ENCODE measurements around the gene NAT8.
"Not testable (repeated sequence)": the region's sequence is repeated elsewhere in the genome, so short reads cannot be mapped to it uniquely, and the experiment has no call there.

Gene NAT8, protein sequence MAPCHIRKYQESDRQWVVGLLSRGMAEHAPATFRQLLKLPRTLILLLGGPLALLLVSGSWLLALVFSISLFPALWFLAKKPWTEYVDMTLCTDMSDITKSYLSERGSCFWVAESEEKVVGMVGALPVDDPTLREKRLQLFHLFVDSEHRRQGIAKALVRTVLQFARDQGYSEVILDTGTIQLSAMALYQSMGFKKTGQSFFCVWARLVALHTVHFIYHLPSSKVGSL

DNA sequence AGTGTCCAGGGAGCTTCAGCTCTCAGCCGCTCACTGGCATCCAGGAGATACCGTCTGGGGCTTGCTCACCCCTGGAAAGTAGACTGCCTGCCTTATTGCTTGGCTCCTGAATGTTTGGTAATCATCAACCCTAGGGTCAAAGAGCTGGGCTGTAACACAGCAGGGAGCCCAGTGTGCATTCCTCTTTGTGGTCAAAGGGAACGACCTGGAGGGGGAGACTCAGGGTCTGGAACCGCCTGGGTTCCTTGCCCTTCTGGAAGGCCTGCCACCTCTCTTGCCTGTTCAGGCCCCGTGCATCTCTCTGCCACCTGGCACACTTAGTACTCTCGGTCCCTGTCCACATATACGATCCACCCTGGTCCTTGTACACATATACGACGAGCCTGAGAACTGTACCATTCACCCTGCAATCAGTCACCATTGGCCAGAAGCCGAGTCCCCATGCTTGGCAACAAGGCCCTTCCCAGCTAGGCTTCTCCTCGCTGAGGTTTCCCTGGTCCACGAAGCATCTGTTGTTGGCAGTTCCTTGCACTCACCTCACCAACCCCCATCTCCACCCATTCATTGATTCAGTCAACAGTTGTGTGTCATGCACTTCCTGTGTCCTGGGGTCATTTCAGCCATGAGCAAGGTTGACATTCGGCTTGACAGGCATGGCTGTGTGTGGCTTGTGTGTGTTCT lies at the start of gene NAT8:
NAT8 (minus strand) TSS at position 85 of the 681 bp plus-strand sequence. CDS start 794 bp downstream, outside the sequence.
- no peak for DNase-seq

DNA sequence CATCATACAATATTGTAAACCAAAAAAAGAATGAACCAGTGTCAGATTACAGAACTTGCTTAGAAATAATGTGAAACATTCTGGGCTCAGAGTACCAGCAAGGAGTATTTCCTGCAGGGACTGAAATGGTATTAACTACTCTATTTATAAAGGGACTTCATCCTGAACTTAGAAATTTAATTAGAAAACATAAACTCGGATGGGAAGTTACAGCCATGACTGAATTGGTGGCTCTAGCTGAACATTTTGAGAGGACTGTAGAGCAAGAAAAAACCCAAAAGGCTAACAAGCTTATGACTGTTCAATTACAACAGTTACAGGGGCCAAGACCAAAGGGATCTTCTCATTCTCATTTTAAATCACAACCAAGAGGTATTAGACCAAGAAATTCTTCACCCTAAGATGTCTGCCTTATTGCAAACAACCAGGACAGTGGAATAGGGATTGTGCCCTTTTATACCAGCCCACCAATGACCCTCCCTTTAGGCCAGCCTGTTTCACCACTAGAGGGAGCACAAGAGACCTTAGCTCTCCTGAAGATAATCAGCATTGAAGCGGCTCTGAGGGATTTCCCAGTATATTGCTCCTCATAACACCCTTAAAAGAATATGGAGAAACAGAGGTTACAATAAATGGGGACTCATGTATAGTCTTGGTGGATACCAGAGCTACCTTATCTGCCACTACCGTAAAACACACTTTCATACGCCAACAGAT lies 48.3 kb upstream of the NAT8 start:
- DNase-seq: peak; percentile 43

- not testable (repeated sequence) for DNase-seq
Measured at GRCh38 chr2:73688494-73688893, 46.3 kb upstream of the NAT8 start.

DNA sequence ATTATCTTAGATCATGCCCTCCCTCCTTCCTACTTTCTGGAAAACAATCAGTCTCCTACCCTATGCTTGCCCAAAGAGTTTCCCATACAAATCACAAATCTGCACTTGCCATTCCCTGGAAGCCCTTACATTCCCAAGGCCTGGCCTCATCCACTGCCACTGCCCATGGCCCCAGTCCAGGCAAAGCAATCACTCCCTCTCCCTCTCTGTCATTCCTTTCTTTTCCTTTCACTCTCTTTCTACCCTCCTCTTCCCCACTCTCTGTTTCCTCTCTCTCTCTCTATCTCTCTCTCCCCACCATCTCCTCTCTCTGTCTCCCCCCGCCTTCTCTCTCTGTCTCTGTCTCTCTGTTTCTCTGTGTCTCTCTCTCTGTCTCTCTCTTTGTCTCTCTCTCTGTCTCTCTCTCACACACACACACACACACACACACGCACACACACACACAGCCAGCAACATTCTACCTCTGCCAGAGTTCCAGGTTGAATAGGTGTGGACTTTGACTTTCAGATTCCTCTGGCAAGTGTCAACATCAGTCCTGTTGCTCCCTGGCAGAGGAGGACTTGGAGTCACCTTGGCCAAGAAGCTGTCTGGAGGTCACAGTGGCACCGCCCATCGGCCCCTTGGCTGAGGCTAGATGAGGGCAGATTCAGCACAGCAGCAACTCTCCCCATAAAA lies 43.7 kb upstream of the NAT8 start:
- no peak for DNase-seq

DNA sequence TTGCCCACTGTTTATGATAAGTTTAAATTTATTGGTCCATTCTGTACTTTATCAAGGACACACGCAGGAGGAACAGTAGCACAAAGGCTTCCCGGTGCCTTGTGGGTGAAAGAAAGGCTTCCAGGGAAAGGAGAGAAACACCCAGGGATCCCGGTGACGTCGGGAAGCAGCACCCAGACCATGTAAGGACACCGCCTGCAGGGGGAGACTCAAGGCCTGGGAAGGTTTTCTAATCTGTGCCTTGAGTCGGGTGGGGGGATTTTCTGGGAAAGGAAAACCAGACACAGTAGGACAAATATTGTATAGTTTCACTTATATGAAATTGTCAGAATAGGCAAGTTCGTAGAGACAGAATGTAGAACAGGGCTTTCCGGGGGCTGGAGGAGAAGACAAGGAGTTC lies 42.7 kb upstream of the NAT8 start:
- not testable (repeated sequence) for DNase-seq

DNA sequence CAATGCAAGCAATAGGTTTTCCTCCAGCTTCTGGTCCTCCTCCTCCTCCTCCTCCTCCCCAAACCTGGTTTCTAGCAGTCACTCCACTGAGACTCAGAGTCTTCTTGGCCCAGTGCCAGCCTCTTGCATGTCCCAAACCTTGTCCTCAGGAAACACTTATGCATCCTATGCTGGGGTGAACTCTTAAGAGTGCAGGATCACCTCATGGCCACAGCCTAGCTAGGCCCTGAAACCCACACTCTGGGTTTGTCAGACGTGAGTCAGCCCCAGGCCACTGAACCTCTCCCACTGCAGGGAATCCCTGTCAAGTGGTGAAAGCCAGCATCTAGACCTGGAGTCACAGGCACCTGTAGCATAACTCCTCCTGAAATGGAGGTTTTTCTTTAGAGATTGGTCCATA lies 42.1 kb upstream of the NAT8 start:
- not testable (repeated sequence) for DNase-seq

GRCh38 chr2:73679951-73680571 lies 37.8 kb upstream of the NAT8 start:
- peak; percentile 51 for DNase-seq

- DNase-seq: not testable (repeated sequence)
Measured at GRCh38 chr2:73679237-73679636, 37.0 kb upstream of the NAT8 start.

DNA sequence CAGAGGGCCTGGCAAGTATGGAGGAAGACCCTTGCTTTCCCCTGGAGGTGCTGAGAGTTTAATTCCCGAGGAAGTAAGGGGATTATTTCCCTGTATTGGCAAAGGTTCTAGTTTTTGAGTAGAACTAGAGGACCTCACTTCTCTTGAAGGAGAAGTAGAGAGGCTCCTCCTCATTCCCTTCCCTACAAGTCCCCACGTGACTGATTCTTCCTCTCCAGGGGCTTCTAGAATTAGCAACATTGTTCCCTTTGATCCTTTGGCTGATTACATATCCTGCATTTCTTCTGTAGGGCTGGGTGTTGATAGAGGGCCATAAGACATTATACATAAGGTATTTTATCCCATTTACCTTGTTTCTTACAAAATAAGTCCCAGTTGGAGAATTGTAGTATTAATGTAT lies 35.8 kb upstream of the NAT8 start:
- DNase-seq: not testable (repeated sequence)

- not testable (repeated sequence) for DNase-seq
Measured at GRCh38 chr2:73676211-73676610, 34.0 kb upstream of the NAT8 start.

DNA sequence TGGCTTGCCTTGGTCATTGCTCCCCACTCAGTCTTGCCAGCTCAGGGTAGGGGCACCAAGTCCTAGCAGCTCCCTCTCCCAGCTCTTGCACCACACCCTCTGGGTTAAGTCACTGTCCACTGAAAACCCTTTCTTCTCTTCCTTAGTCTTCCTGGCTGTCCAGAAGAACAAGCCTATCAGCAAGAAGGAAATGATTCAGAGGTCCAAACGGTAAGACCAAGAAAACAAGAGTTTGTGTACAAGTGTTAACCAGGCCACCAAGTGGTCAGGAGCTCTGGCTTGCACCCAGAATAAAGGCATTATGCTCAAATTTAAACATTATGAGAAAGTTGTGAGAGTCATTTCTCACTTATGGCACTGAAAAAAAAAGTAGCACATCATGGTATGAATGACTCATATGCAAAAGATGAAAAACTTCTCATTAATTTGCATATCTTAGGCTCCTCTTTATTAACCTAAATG lies 32.5 kb upstream of the NAT8 start:
- DNase-seq: peak; percentile 11

- DNase-seq: not testable (repeated sequence)
Measured at GRCh38 chr2:73669976-73670375, 27.8 kb upstream of the NAT8 start.

GRCh38 chr2:73667239-73667638 lies 25.0 kb upstream of the NAT8 start:
- DNase-seq: not testable (repeated sequence)

- DNase-seq: no peak
Measured at GRCh38 chr2:73654175-73654574, 12.0 kb upstream of the NAT8 start.

DNA sequence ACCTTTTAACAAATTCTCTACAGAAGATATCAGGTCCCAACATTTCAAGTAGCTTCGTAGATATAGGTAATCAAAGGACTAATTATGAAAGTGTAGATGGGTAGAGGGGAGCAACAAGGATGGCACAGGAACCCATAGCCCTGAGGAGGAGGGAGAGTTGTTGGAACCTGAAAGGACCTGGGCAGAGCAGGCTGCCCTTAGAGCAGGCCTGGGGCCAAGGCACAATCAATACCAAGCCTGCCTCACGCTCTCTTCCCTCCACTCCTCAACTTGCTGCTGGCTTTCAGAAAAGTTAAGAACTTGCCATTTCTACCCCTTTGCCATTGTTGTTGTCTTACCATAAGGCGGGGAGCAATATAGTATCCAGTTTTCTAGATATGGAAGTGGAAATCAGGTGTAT lies 10.1 kb upstream of the NAT8 start:
- no peak for DNase-seq

- no peak for DNase-seq
Measured at GRCh38 chr2:73651591-73652230, 9.5 kb upstream of the NAT8 start.

- DNase-seq: not testable (repeated sequence)
Measured at GRCh38 chr2:73647690-73648089, 5.5 kb upstream of the NAT8 start.

GRCh38 chr2:73641767-73642062 lies 507 bp downstream of the NAT8 start:
- DNase-seq: no peak

- no peak for DNase-seq
Measured at GRCh38 chr2:73640946-73641766, 1.1 kb downstream of the NAT8 start.

- DNase-seq: no peak
Measured at GRCh38 chr2:73640511-73640911, 1.7 kb downstream of the NAT8 start.

GRCh38 chr2:73638429-73638828 lies 3.8 kb downstream of the NAT8 start:
- DNase-seq: no peak

DNA sequence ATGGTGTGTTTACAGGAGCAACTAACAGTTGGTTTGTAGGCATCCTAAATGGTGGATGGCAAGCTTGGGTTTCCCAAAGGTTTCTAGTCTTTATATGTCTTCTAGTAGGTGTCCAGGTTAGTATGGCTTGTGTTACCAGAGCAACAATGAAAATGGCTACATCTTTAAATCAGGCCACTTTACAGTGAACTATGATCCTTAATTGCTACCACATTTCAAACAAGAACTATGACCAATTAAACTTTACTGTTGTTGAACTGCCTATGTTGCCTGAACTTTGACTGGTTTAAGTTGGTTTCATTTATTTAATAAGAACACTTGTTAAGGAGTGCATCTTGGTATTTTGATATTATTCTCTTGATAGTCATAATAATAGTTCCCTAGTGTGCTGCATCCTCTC lies 5.2 kb downstream of the NAT8 start:
- DNase-seq: not testable (repeated sequence)

All from activated CD4-positive, alpha-beta T cell treated with anti-CD3 and anti-CD28 coated beads, Interleukin-2, Interleukin-6, amounts not matched to agents 100 ng/mL and 50 ng/mL, durations not matched to agents 16 hours and 8 hours (primary cell).